GM12878 (cell line): Measurements from ENCODE around the gene BDNF. TPM values are rescaled to one million over a fixed set of nuclear protein-coding genes. Genes with fewer than 3 reads are reported as not detected.

ENCODE experiments used
- ATAC-seq: fragments of 200-7000 bp; cut with Tn5 transposase; 3 replicates; pipeline ENCODE4 v1.9.1; 2020; ENCODE audit warnings: mild to moderate bottlenecking, moderate library complexity
- BruUV-seq: library from RNA; stranded (reverse); fragments of 400-500 nt; replicated peaks from 2 replicates; lab custom pipeline; 2021; lab: Mats Ljungman, UMichigan
- CTCF ChIA-PET: fragments of 300-600 bp; sonication (Branson Sonifier 250); formaldehyde crosslinking; extraction: SDS; loops from one replicate; lab custom pipeline; 2021; ENCODE audit warnings: inconsistent platforms; lab: Yijun Ruan, JAX
- POLR2A ChIA-PET: fragments of 350-600 bp; formaldehyde crosslinking; extraction: SDS; loops from one replicate; lab custom pipeline; 2021; ENCODE audit warnings: inconsistent platforms; lab: Charles Lee
- RAD21 ChIA-PET: fragments of 300-600 bp; sonication (Branson Sonifier 250); formaldehyde crosslinking; loops from one replicate; lab custom pipeline; 2023; ENCODE audit warnings: antibody characterized with exemption; ENCODE audit not compliant: unreplicated experiment; lab: Charles Lee
- SMC1A ChIA-PET: fragments of 300-600 bp; sonication (Branson Sonifier 250); formaldehyde crosslinking; loops from one replicate; lab custom pipeline; 2023; ENCODE audit not compliant: unreplicated experiment, uncharacterized antibody; lab: Charles Lee
- DNase-seq: peaks from one replicate; pipeline ENCODE4 v3.0.0-alpha.2; 2011; ENCODE audit warnings: low read depth, low spot score
- FAIRE-seq: peaks from 3 replicates; lab custom pipeline; 2011; peaks lifted over from hg19 to GRCh38; lab: Jason Lieb, UNC
- H2AFZ ChIP-seq: 2 replicates; pipeline ENCODE4 v1.6.0; 2011; ENCODE audit warnings: low read depth, low read length, control low read depth; ENCODE audit not compliant: control insufficient read depth
- H3K27ac ChIP-seq: 2 replicates; pipeline ENCODE4 v1.5.1; 2011; ENCODE audit warnings: control low read depth; ENCODE audit not compliant: control insufficient read depth, insufficient read depth
- H3K27me3 ChIP-seq, 2 experiments: replicated peaks in 1 of 2; 2 replicates each; pipeline versions ENCODE4 v1.6.0 to v1.6.1; 2011; ENCODE audit warnings: low read length in 1 of 2; ENCODE audit not compliant: control insufficient read depth in 2 of 2, insufficient read depth in 2 of 2
- H3K36me3 ChIP-seq, 2 experiments: 2 replicates each; pipeline ENCODE4 v1.5.1; 2011; ENCODE audit warnings: low read length in 1 of 2; ENCODE audit not compliant: control insufficient read depth in 2 of 2, insufficient read depth in 2 of 2
- H3K4me1 ChIP-seq: 2 replicates; pipeline ENCODE4 v1.6.1; 2011; ENCODE audit warnings: mild to moderate bottlenecking, low read length, moderate library complexity, mixed read lengths; ENCODE audit not compliant: control insufficient read depth, insufficient read depth
- H3K4me2 ChIP-seq: 2 replicates; pipeline ENCODE4 v1.6.0; 2011; ENCODE audit warnings: control low read depth; ENCODE audit not compliant: control insufficient read depth, insufficient read depth
- H3K4me3 ChIP-seq: fragments of 200-600 bp; sonication (generic); 2 replicates; pipeline ENCODE4 v1.5.1; 2016
- H3K79me2 ChIP-seq: 2 replicates; pipeline ENCODE4 v1.6.0; 2011; ENCODE audit warnings: low read length; ENCODE audit not compliant: control insufficient read depth, insufficient read depth
- H3K9ac ChIP-seq: 2 replicates; pipeline ENCODE4 v1.8.0; 2011; ENCODE audit warnings: low read length, control low read depth, mixed read lengths; ENCODE audit not compliant: control insufficient read depth, insufficient read depth
- H3K9me3 ChIP-seq: replicated peaks from 3 replicates; pipeline ENCODE4 v1.5.1; 2011; ENCODE audit warnings: mild to moderate bottlenecking, low read length; ENCODE audit not compliant: control insufficient read depth, insufficient read depth
- H4K20me1 ChIP-seq: 2 replicates; pipeline ENCODE4 v1.6.0; 2011; ENCODE audit not compliant: control insufficient read depth, insufficient read depth
- MEF2A ChIP-seq: IDR thresholded peaks from 2 replicates; pipeline ENCODE4 v1.6.1; 2011; ENCODE audit warnings: low read depth, mild to moderate bottlenecking, low read length, moderate library complexity; ENCODE audit not compliant: insufficient read depth
- NFYB ChIP-seq: IDR thresholded peaks from 2 replicates; pipeline ENCODE4 v1.6.1; 2011; ENCODE audit warnings: low read depth, mild to moderate bottlenecking, low read length, improper control_type of control experiment, moderate library complexity; ENCODE audit not compliant: insufficient read depth
- PML ChIP-seq: IDR thresholded peaks from 2 replicates; pipeline ENCODE4 v1.6.1; 2012; ENCODE audit warnings: low read length, inconsistent platforms
- POLR2A ChIP-seq: IDR thresholded peaks from 2 replicates; pipeline ENCODE4 v1.6.1; 2011; ENCODE audit warnings: low read depth, mild to moderate bottlenecking, low read length
- POLR2AphosphoS5 ChIP-seq: IDR thresholded peaks from 2 replicates; pipeline ENCODE4 v1.6.1; 2011; ENCODE audit warnings: mild to moderate bottlenecking, low read length, inconsistent platforms
- TCF12 ChIP-seq: IDR thresholded peaks from 2 replicates; pipeline ENCODE4 v1.6.1; 2011; ENCODE audit warnings: low read depth, mild to moderate bottlenecking, low read length
- ZNF274 ChIP-seq: IDR thresholded peaks from one replicate; pipeline ENCODE4 v1.8.0; 2011; ENCODE audit not compliant: insufficient read length, insufficient read depth
- ZNF622 ChIP-seq: fragments of 450-650 bp; IDR thresholded peaks from 2 replicates; pipeline ENCODE4 v1.6.1; 2017; ENCODE audit warnings: mild to moderate bottlenecking, inconsistent platforms
- WGBS: methylation state at CpG from one replicate; pipeline ENCODE4 v1.1.6; 2016; ENCODE audit warnings: low lambda C conversion rate; ENCODE audit not compliant: insufficient replicate concordance, insufficient coverage; ENCODE audit errors: missing lambda C conversion rate; 5-methylcytosine and 5-hydroxymethylcytosine counted together
- in situ Hi-C: fragments of 300-500 bp; cut with MboI; formaldehyde crosslinking; loops from 9 replicates; pipeline ENCODE4 v1.14.3; 2018; ENCODE audit warnings: mixed read lengths
- intact Hi-C: fragments of 100-400 bp; cut with micrococcal nuclease; formaldehyde crosslinking; loops from one replicate; pipeline ENCODE4 v1.14.2; 2022; ENCODE audit not compliant: unreplicated experiment
- polyA plus RNA-seq, 11 experiments: library from polyadenylated mRNA; depleted of rRNA in 4 of 11; unstranded in 6 of 11; stranded (reverse) in 5 of 11; fragments of >200 nt; fragmentation: Nextera tagmentation in 4 of 11; fragmentation: Illumina TruSeq in 1 of 11; extraction: Ambion mirVana in 4 of 11; extraction: Trizol in 1 of 11; gene quantifications; 1 replicate in 1 of 11; 2 replicates in 10 of 11; pipeline versions ENCODE4 v1.2.1 to v1.2.3, GENCODE V29; 2011 to 2016; ENCODE audit warnings: inconsistent platforms in 2 of 11, missing spikeins in 2 of 11, low read depth in 1 of 11
- total RNA-seq, 4 experiments: library from RNA; depleted of rRNA in 3 of 4; stranded (reverse); fragments of >200 nt in 3 of 4; fragmentation: Illumina TruSeq in 1 of 4; extraction: Trizol in 1 of 4; gene quantifications; 2 replicates each; pipeline versions ENCODE4 v1.2.1 to v1.2.3, GENCODE V29; 2013 to 2021
- TF ChIP-seq, protein P1 (sequence below): fragments of 450-650 bp; IDR thresholded peaks from 2 replicates; pipeline ENCODE4 v1.6.1; 2017; ENCODE audit warnings: mild to moderate bottlenecking, moderate library complexity

Gene BDNF
- total and polyA plus RNA-seq, 10 of the 15 experiments (the other 5 are each of a cell fraction or from before 2014, with no cell fraction given) = 0.02 to 0.24 (median 0.06) TPM; not detected in 2

DNA sequence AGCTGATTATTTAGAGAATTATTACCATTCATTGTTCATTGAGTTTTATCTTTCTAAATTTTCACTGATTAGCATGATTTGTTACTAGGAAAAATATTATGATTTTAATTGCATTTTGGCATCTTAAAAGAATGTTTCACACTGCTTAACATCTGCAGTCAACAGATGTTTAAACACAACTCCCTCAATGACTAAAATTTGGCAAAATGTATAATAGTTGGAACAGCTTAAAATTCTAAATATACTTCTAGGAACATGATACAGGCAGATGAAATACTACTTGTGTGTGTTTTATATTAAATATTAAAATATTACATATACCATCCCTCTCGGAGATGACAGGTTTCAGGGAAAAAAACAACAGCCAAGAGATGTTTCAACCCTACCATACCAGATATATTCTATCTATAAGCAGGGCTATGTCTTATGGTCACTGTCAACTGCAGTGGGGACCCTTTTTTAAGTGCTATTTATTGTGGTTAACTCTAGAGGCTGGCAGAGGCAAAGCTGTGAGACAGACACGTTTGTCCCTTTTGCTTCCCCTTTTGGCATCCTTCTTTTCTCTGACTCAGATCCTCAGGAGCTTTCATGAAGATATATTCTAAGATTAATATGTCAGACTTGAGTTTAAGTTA lies 81.9 kb downstream of the BDNF start:
- 5% methylated on average over 2 of the region's 2 CpGs for WGBS

More for the DNA sequence above, 81.9 kb downstream of the BDNF start:
- DNase-seq (no peak), FAIRE-seq (no peak), ATAC-seq (no peak)
- H3K4me3 ChIP-seq = no peak overlapping the region
- ChIA-PET RAD21 (no interaction called here), POLR2A (no interaction called here), CTCF (no interaction called here), SMC1A (interaction anchor here (1.2 kb wide), 2 partner anchors 12 to 77 kb away, joined by 4 to 5 read pairs; no protein-coding TSS in a partner anchor)
- BruUV-seq = no TSS peak
- H4K20me1 ChIP-seq = no peaks in the 10 kb centered on the region
- in situ Hi-C loops (no loop called here), intact Hi-C loops (no loop called here)
- no peaks in the 10 kb centered on the region for H3K4me1 ChIP-seq
- H3K9ac ChIP-seq = no peak overlapping the region
- no peaks in the 10 kb centered on the region for H3K27me3 ChIP-seq
- no peaks in the 10 kb centered on the region for H3K79me2 ChIP-seq
- no peaks in the 10 kb centered on the region for H3K9me3 ChIP-seq
- no peak overlapping the region for H2AFZ ChIP-seq
- H3K36me3 ChIP-seq = no peaks in the 10 kb centered on the region
- TF ChIP-seq TCF12 = no peak
- TF ChIP-seq MEF2A = no peak
- TF ChIP-seq POLR2A = no peak
- no peak for TF ChIP-seq ZNF274
- TF ChIP-seq POLR2AphosphoS5 = no peak
- TF ChIP-seq ZNF622 = no peak
- TF ChIP-seq NFYB = no peak
- TF ChIP-seq, protein P1, sequence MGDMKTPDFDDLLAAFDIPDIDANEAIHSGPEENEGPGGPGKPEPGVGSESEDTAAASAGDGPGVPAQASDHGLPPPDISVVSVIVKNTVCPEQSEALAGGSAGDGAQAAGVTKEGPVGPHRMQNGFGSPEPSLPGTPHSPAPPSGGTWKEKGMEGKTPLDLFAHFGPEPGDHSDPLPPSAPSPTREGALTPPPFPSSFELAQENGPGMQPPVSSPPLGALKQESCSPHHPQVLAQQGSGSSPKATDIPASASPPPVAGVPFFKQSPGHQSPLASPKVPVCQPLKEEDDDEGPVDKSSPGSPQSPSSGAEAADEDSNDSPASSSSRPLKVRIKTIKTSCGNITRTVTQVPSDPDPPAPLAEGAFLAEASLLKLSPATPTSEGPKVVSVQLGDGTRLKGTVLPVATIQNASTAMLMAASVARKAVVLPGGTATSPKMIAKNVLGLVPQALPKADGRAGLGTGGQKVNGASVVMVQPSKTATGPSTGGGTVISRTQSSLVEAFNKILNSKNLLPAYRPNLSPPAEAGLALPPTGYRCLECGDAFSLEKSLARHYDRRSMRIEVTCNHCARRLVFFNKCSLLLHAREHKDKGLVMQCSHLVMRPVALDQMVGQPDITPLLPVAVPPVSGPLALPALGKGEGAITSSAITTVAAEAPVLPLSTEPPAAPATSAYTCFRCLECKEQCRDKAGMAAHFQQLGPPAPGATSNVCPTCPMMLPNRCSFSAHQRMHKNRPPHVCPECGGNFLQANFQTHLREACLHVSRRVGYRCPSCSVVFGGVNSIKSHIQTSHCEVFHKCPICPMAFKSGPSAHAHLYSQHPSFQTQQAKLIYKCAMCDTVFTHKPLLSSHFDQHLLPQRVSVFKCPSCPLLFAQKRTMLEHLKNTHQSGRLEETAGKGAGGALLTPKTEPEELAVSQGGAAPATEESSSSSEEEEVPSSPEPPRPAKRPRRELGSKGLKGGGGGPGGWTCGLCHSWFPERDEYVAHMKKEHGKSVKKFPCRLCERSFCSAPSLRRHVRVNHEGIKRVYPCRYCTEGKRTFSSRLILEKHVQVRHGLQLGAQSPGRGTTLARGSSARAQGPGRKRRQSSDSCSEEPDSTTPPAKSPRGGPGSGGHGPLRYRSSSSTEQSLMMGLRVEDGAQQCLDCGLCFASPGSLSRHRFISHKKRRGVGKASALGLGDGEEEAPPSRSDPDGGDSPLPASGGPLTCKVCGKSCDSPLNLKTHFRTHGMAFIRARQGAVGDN = no peak
- no peak for TF ChIP-seq PML
- H3K27ac ChIP-seq = no peak overlapping the region
- no peak overlapping the region for H3K4me2 ChIP-seq
